HCT116 (cell line): ENCODE data around the gene SLC8A1. TPM values are rescaled to one million over a fixed set of nuclear protein-coding genes. Genes with fewer than 3 reads are reported as not detected.

Experiments
- ATAC-seq: fragments of 200-7000 bp; cut with Tn5 transposase; 2 replicates; pipeline ENCODE4 v1.9.1; 2020; ENCODE audit warnings: mild to moderate bottlenecking, moderate library complexity
- BruUV-seq: library from RNA; stranded (reverse); fragments of 400-500 nt; replicated peaks from 2 replicates; lab custom pipeline; 2021; lab: Mats Ljungman, UMichigan
- CTCF ChIA-PET: fragments of 300-600 bp; sonication (Branson Sonifier 250); formaldehyde crosslinking; loops from one replicate; lab custom pipeline; 2021; ENCODE audit warnings: antibody characterized with exemption; lab: Charles Lee
- POLR2A ChIA-PET: fragments of 300-600, 350-600 bp; sonication (Branson Sonifier 250); formaldehyde crosslinking; loops from one replicate; lab custom pipeline; 2021; ENCODE audit warnings: antibody characterized with exemption; lab: Charles Lee
- RAD21 ChIA-PET, 2 experiments: fragments of 300-600 bp; sonication (Branson Sonifier 250); formaldehyde crosslinking; loops; one replicate each; lab custom pipeline; 2023; ENCODE audit warnings: low total read pairs in 2 of 2; ENCODE audit not compliant: uncharacterized antibody in 2 of 2, unreplicated experiment in 2 of 2, low non-redundant PET in 1 of 2; lab: Charles Lee
- DNase-seq: peaks from one replicate; pipeline ENCODE4 v3.0.0-alpha.2; 2010; ENCODE audit warnings: low read depth, low spot score
- H2AFZ ChIP-seq: fragments of 200-600 bp; shearing (Covaris generic), sonication (generic); 2 replicates; pipeline ENCODE4 v1.6.1; 2017; ENCODE audit warnings: low read depth, mixed run types, mixed read lengths, antibody characterized with exemption, low read length; ENCODE audit not compliant: poor library complexity, severe bottlenecking
- H3K27ac ChIP-seq: 2 replicates; pipeline ENCODE4 v1.5.1; 2012; ENCODE audit warnings: low read depth, low read length
- H3K27me3 ChIP-seq: fragments of 200-600 bp; sonication (generic); 2 replicates; pipeline ENCODE4 v1.6.1; 2016; ENCODE audit warnings: mixed run types, low read length, mixed read lengths; ENCODE audit not compliant: insufficient read depth
- H3K36me3 ChIP-seq, 2 experiments: fragments of 200-500 bp in 1 of 2; fragments of 200-600 bp in 1 of 2; sonication (Bioruptor generic) in 1 of 2; sonication (generic) in 1 of 2; 2 replicates each; pipeline versions ENCODE4 v1.5.1 to v1.6.1; 2014 to 2016; ENCODE audit warnings: low read length in 2 of 2, inconsistent platforms in 1 of 2, mixed read lengths in 1 of 2, mixed run types in 1 of 2; ENCODE audit not compliant: insufficient read depth in 2 of 2, control insufficient read depth in 1 of 2
- H3K4me1 ChIP-seq, 2 experiments: fragments of 200-600 bp in 1 of 2; sonication (generic) in 1 of 2; 2 replicates each; pipeline versions ENCODE4 v1.5.1 to v1.6.1; 2012 to 2017; ENCODE audit warnings: low read length in 2 of 2, inconsistent platforms in 1 of 2, mild to moderate bottlenecking in 1 of 2, mixed read lengths in 1 of 2, mixed run types in 1 of 2, moderate library complexity in 1 of 2; ENCODE audit not compliant: insufficient read depth in 2 of 2, control insufficient read depth in 1 of 2
- H3K4me2 ChIP-seq: fragments of 200-600 bp; sonication (generic); 2 replicates; pipeline ENCODE4 v1.6.1; 2017; ENCODE audit warnings: mixed run types, low read length, mixed read lengths
- H3K4me3 ChIP-seq, 2 experiments: fragments of 200-600 bp in 1 of 2; sonication (generic) in 1 of 2; replicated peaks in 1 of 2; 2 replicates each; pipeline ENCODE4 v1.5.1; 2011 to 2016; ENCODE audit warnings: low read length in 2 of 2, control low read depth in 1 of 2, low read depth in 1 of 2, mild to moderate bottlenecking in 1 of 2, mixed read lengths in 1 of 2, mixed run types in 1 of 2
- H3K79me2 ChIP-seq: fragments of 200-600 bp; sonication (generic); 2 replicates; pipeline ENCODE4 v1.6.1; 2017; ENCODE audit warnings: mild to moderate bottlenecking, mixed run types, low read length, moderate library complexity, mixed read lengths; ENCODE audit not compliant: insufficient read depth
- H3K9ac ChIP-seq: fragments of 200-600 bp; sonication (generic); 2 replicates; pipeline ENCODE4 v1.6.1; 2016; ENCODE audit warnings: low read length, mixed read lengths
- H3K9me2 ChIP-seq: fragments of 200-600 bp; sonication (generic), shearing (Covaris generic); 2 replicates; pipeline ENCODE4 v1.6.1; 2017; ENCODE audit warnings: mixed run types, mild to moderate bottlenecking, moderate library complexity; ENCODE audit not compliant: insufficient read depth
- H3K9me3 ChIP-seq, 2 experiments: fragments of 200-500 bp in 1 of 2; fragments of 200-600 bp in 1 of 2; sonication (Bioruptor generic) in 1 of 2; sonication (generic) in 1 of 2; 2 replicates each; pipeline ENCODE4 v1.6.1; 2014 to 2017; ENCODE audit warnings: low read length in 2 of 2, mixed read lengths in 2 of 2, inconsistent platforms in 1 of 2, low read depth in 1 of 2, mild to moderate bottlenecking in 1 of 2, mixed run types in 1 of 2, moderate library complexity in 1 of 2; ENCODE audit not compliant: control insufficient read depth in 1 of 2, insufficient read depth in 1 of 2
- H4K20me1 ChIP-seq: fragments of 200-600 bp; sonication (generic), shearing (Covaris generic); 2 replicates; pipeline ENCODE4 v1.6.1; 2017; ENCODE audit warnings: mixed run types, mild to moderate bottlenecking, moderate library complexity; ENCODE audit not compliant: insufficient read depth
- CEBPB ChIP-seq: IDR thresholded peaks from 2 replicates; pipeline ENCODE4 v1.6.1; 2012; ENCODE audit warnings: low read depth
- EZH2 ChIP-seq: fragments of 200-600 bp; sonication (generic); IDR thresholded peaks from 2 replicates; pipeline ENCODE4 v1.6.1; 2017; ENCODE audit warnings: antibody characterized with exemption, mixed run types
- EZH2phosphoT487 ChIP-seq: fragments of 200-600 bp; IDR thresholded peaks from 2 replicates; pipeline ENCODE4 v1.6.1; 2018; ENCODE audit warnings: antibody characterized with exemption, borderline replicate concordance
- FOSL1 ChIP-seq: IDR thresholded peaks from 2 replicates; pipeline ENCODE4 v1.6.1; 2012; ENCODE audit warnings: low read depth
- JUND ChIP-seq: IDR thresholded peaks from 2 replicates; pipeline ENCODE4 v1.6.1; 2012
- SIN3A ChIP-seq: IDR thresholded peaks from 2 replicates; pipeline ENCODE4 v1.6.1; 2012; ENCODE audit warnings: low read depth
- SP1 ChIP-seq: IDR thresholded peaks from 2 replicates; pipeline ENCODE4 v1.6.1; 2012; ENCODE audit warnings: low read depth
- SRF ChIP-seq: IDR thresholded peaks from 2 replicates; pipeline ENCODE4 v1.6.1; 2012; ENCODE audit warnings: low read depth
- ZFX ChIP-seq: fragments of 450-650 bp; IDR thresholded peaks from 2 replicates; pipeline ENCODE4 v1.6.1; 2017
- intact Hi-C: fragments of 100-400 bp; cut with micrococcal nuclease; formaldehyde crosslinking; loops from 2 replicates; pipeline ENCODE4 v1.10.0; 2022
- total RNA-seq: library from RNA; stranded (reverse); gene quantifications from one replicate; pipeline ENCODE4 v1.2.1, GENCODE V29; 2021; ENCODE audit not compliant: unreplicated experiment
- TF ChIP-seq, protein P1 (sequence below): IDR thresholded peaks from 2 replicates; pipeline ENCODE4 v1.6.1; 2012; ENCODE audit warnings: low read depth
- TF ChIP-seq, protein P2 (sequence below): IDR thresholded peaks from 2 replicates; pipeline ENCODE4 v1.6.1; 2012
- TF ChIP-seq, protein P3 (sequence below), 3 experiments: fragments of 200-600 bp in 1 of 3; sonication (generic) in 1 of 3; IDR thresholded peaks in 2 of 3; conservative IDR thresholded peaks in 1 of 3; 2 replicates each; pipeline ENCODE4 v1.5.1; 2012 to 2017; ENCODE audit warnings: low read depth in 2 of 3, low read length in 2 of 3, antibody characterized with exemption in 1 of 3, borderline replicate concordance in 1 of 3, control low read depth in 1 of 3, mild to moderate bottlenecking in 1 of 3, mixed read lengths in 1 of 3, mixed run types in 1 of 3, moderate library complexity in 1 of 3; ENCODE audit not compliant: insufficient read depth in 1 of 3

The SLC8A1 gene
- total RNA-seq, 1 experiment from 2014 or later: 0.07 TPM

DNA sequence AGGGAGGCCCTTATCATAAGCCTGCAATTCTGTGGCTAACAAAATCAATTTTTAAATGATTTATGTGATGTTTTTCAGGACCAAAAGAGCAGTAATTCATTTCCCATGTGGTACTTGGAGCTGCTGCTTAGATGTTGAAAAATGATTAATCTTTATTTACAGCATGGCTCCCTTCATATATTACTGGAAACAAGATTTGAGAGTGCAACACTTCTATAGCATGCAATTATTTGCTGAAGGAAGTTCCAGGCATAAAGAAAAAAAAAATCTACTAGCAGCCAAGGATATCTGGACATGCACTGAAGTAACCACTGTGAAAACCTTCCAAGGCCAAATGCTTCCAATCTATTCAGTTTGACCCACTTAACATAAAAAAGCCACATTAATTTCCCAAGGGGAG is 186.3 kb downstream of the SLC8A1 start (continued):
- TF ChIP-seq, protein P1, sequence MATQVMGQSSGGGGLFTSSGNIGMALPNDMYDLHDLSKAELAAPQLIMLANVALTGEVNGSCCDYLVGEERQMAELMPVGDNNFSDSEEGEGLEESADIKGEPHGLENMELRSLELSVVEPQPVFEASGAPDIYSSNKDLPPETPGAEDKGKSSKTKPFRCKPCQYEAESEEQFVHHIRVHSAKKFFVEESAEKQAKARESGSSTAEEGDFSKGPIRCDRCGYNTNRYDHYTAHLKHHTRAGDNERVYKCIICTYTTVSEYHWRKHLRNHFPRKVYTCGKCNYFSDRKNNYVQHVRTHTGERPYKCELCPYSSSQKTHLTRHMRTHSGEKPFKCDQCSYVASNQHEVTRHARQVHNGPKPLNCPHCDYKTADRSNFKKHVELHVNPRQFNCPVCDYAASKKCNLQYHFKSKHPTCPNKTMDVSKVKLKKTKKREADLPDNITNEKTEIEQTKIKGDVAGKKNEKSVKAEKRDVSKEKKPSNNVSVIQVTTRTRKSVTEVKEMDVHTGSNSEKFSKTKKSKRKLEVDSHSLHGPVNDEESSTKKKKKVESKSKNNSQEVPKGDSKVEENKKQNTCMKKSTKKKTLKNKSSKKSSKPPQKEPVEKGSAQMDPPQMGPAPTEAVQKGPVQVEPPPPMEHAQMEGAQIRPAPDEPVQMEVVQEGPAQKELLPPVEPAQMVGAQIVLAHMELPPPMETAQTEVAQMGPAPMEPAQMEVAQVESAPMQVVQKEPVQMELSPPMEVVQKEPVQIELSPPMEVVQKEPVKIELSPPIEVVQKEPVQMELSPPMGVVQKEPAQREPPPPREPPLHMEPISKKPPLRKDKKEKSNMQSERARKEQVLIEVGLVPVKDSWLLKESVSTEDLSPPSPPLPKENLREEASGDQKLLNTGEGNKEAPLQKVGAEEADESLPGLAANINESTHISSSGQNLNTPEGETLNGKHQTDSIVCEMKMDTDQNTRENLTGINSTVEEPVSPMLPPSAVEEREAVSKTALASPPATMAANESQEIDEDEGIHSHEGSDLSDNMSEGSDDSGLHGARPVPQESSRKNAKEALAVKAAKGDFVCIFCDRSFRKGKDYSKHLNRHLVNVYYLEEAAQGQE: no peak
- no peak for TF ChIP-seq EZH2phosphoT487
- TF ChIP-seq FOSL1: no peak
- TF ChIP-seq, protein P2, sequence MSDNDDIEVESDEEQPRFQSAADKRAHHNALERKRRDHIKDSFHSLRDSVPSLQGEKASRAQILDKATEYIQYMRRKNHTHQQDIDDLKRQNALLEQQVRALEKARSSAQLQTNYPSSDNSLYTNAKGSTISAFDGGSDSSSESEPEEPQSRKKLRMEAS: no peak
- TF ChIP-seq ZFX: no peak
- TF ChIP-seq CEBPB: no peak
- TF ChIP-seq JUND: no peak
- no peak for TF ChIP-seq EZH2
- no peak for TF ChIP-seq SIN3A
- no peak for TF ChIP-seq SP1
- TF ChIP-seq SRF: no peak

DNA sequence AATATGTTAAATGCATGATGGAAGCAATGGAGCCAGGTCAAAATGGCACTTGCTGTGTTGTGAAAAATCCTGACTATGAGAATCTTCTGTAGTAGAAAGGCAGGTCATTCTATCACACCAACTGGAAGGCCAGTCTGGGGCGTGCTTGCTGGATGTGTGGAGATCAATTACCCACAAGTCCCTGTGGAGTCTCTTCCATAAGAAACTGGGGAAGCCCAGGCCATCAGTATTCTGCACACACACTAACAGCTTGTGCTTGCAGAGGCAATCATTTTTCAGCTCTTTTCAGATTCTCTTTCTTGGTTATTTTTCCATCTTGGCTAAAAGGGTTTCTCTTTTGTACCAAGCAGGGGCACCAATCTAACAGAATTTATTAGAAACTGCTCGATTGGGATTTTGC is 190.8 kb downstream of the SLC8A1 start:
- H3K4me2 ChIP-seq: no peak overlapping the region
- TF ChIP-seq ZFX: no peak
- TF ChIP-seq, protein P3, sequence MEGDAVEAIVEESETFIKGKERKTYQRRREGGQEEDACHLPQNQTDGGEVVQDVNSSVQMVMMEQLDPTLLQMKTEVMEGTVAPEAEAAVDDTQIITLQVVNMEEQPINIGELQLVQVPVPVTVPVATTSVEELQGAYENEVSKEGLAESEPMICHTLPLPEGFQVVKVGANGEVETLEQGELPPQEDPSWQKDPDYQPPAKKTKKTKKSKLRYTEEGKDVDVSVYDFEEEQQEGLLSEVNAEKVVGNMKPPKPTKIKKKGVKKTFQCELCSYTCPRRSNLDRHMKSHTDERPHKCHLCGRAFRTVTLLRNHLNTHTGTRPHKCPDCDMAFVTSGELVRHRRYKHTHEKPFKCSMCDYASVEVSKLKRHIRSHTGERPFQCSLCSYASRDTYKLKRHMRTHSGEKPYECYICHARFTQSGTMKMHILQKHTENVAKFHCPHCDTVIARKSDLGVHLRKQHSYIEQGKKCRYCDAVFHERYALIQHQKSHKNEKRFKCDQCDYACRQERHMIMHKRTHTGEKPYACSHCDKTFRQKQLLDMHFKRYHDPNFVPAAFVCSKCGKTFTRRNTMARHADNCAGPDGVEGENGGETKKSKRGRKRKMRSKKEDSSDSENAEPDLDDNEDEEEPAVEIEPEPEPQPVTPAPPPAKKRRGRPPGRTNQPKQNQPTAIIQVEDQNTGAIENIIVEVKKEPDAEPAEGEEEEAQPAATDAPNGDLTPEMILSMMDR (IDR thresholded peaks at IDR 0.05 in 2 of 3, conservative IDR thresholded peaks at IDR 0.05 in 1 of 3; ENCODE audit: borderline replicate concordance in 1 of 3, insufficient read depth in 1 of 3, low read depth in 2 of 3, low read length in 2 of 3): no peak
- H2AFZ ChIP-seq: no peak overlapping the region
- no peaks in the 10 kb centered on the region for H3K9me2 ChIP-seq
- BruUV-seq: no TSS peak
- no peak for ATAC-seq
- POLR2A ChIA-PET: no interaction called here
- H3K9me3 ChIP-seq: no peaks in the 10 kb centered on the region
- no peaks in the 10 kb centered on the region for H3K36me3 ChIP-seq
- H3K27me3 ChIP-seq: peaks cover 20% of the 10 kb centered on the region
- no peak overlapping the region for H3K9ac ChIP-seq
- CTCF ChIA-PET: no interaction called here
- no peak for DNase-seq
- no peaks in the 10 kb centered on the region for H4K20me1 ChIP-seq
- no peaks in the 10 kb centered on the region for H3K79me2 ChIP-seq
- intact Hi-C loops: no loop called here
- no peak overlapping the region for H3K27ac ChIP-seq
- H3K4me1 ChIP-seq: no peaks in the 10 kb centered on the region
- no peak overlapping the region for H3K4me3 ChIP-seq
- RAD21 ChIA-PET: no interaction called here
